HepG2 (cell line): ENCODE results near the gene UFSP2. TPM values are rescaled to one million over a fixed set of nuclear protein-coding genes. Genes with fewer than 3 reads are reported as not detected.
A peak's percentile ranks its signal among the peaks of the same experiment; 100 is the strongest.

ENCODE experiments used
- CERS6 ChIP-seq: sonication (generic); formaldehyde crosslinking; IDR thresholded peaks from 2 replicates; pipeline ENCODE4 v1.5.0; 2020; ENCODE audit warnings: missing genetic modification reagents
- DMAP1 ChIP-seq: IDR thresholded peaks from 2 replicates; pipeline ENCODE4 v1.6.1; 2016
- FOSL1 ChIP-seq: sonication (generic); formaldehyde crosslinking; IDR thresholded peaks from 2 replicates; pipeline ENCODE4 v1.9.0; 2021; ENCODE audit warnings: missing genetic modification reagents, borderline replicate concordance
- HNRNPK ChIP-seq: fragments of 200-400 bp; formaldehyde crosslinking; IDR thresholded peaks from 2 replicates; pipeline ENCODE4 v1.6.1; 2018; ENCODE audit warnings: low read length, low read depth, moderate library complexity, mild to moderate bottlenecking; ENCODE audit not compliant: poor library complexity, severe bottlenecking
- KDM5B ChIP-seq: sonication (generic); formaldehyde crosslinking; IDR thresholded peaks from 2 replicates; pipeline ENCODE4 v1.4.0; 2020; ENCODE audit warnings: missing genetic modification reagents, mild to moderate bottlenecking, borderline replicate concordance
- MEIS2 ChIP-seq: sonication (generic); formaldehyde crosslinking; IDR thresholded peaks from 2 replicates; pipeline ENCODE4 v1.9.0; 2021; ENCODE audit warnings: mild to moderate bottlenecking, missing genetic modification reagents
- SIN3A ChIP-seq: IDR thresholded peaks from 2 replicates; pipeline ENCODE4 v1.6.1; 2011; ENCODE audit warnings: low read depth, mild to moderate bottlenecking, control low read depth, low read length, borderline replicate concordance
- XBP1 ChIP-seq: sonication (generic); formaldehyde crosslinking; IDR thresholded peaks from 2 replicates; pipeline ENCODE4 v1.5.0; 2020; ENCODE audit warnings: missing genetic modification reagents
- ZC3H13 ChIP-seq: sonication (generic); formaldehyde crosslinking; IDR thresholded peaks from 2 replicates; pipeline ENCODE4 v1.8.1; 2023; ENCODE audit warnings: mild to moderate bottlenecking, missing genetic modification reagents, moderate library complexity
- ZNF138 ChIP-seq: sonication (generic); formaldehyde crosslinking; IDR thresholded peaks from 2 replicates; pipeline ENCODE4 v1.5.0; 2020; ENCODE audit warnings: mild to moderate bottlenecking, low read depth, missing genetic modification reagents
- ZNF235 ChIP-seq: sonication (generic); formaldehyde crosslinking; IDR thresholded peaks from 2 replicates; pipeline ENCODE4 v1.8.1; 2023; ENCODE audit warnings: mild to moderate bottlenecking, missing genetic modification reagents, borderline replicate concordance
- ZNF253 ChIP-seq: sonication (generic); formaldehyde crosslinking; IDR thresholded peaks from 2 replicates; pipeline ENCODE4 v1.8.0; 2022; ENCODE audit warnings: mild to moderate bottlenecking, missing genetic modification reagents, borderline replicate concordance
- ZNF260 ChIP-seq: sonication (generic); formaldehyde crosslinking; IDR thresholded peaks from 2 replicates; pipeline ENCODE4 v1.4.0; 2020; ENCODE audit warnings: missing genetic modification reagents, low read depth, mild to moderate bottlenecking, borderline replicate concordance
- ZNF496 ChIP-seq: sonication (generic); formaldehyde crosslinking; IDR thresholded peaks from 2 replicates; pipeline ENCODE4 v1.8.1; 2023; ENCODE audit warnings: mild to moderate bottlenecking, moderate library complexity, missing genetic modification reagents; ENCODE audit not compliant: insufficient replicate concordance
- ZNF501 ChIP-seq: sonication (generic); formaldehyde crosslinking; IDR thresholded peaks from 2 replicates; pipeline ENCODE4 v1.5.1; 2020; ENCODE audit warnings: mild to moderate bottlenecking, moderate library complexity, missing genetic modification reagents
- ZNF513 ChIP-seq: sonication (generic); formaldehyde crosslinking; conservative IDR thresholded peaks from 2 replicates; pipeline ENCODE4 v1.5.0; 2020; ENCODE audit warnings: missing genetic modification reagents
- ZNF652 ChIP-seq: IDR thresholded peaks from 2 replicates; pipeline ENCODE4 v1.6.1; 2016; ENCODE audit warnings: low read depth, borderline replicate concordance
- ZNF761 ChIP-seq: sonication (generic); formaldehyde crosslinking; conservative IDR thresholded peaks from 2 replicates; pipeline ENCODE4 v1.4.0; 2020; ENCODE audit warnings: mild to moderate bottlenecking, missing genetic modification reagents
- ZSCAN12 ChIP-seq: sonication (generic); formaldehyde crosslinking; IDR thresholded peaks from 2 replicates; pipeline ENCODE4 v1.9.0; 2021; ENCODE audit warnings: mild to moderate bottlenecking, missing genetic modification reagents
- ZSCAN21 ChIP-seq: sonication (generic); formaldehyde crosslinking; IDR thresholded peaks from 2 replicates; pipeline ENCODE4 v1.8.0; 2022; ENCODE audit warnings: mild to moderate bottlenecking, missing genetic modification reagents, moderate library complexity, borderline replicate concordance
- ZSCAN29 ChIP-seq: sonication (generic); formaldehyde crosslinking; conservative IDR thresholded peaks from 2 replicates; pipeline ENCODE4 v1.4.0; 2020; ENCODE audit warnings: mild to moderate bottlenecking, missing genetic modification reagents
- polyA plus RNA-seq, 8 experiments: library from polyadenylated mRNA; depleted of rRNA in 3 of 8; stranded (reverse) in 7 of 8; unstranded in 1 of 8; fragments of >200 nt; fragmentation: Illumina TruSeq in 4 of 8; extraction: Trizol in 4 of 8; gene quantifications; 2 replicates each; pipeline versions ENCODE4 v1.2.1 to v1.2.3, GENCODE V29; 2011 to 2016; ENCODE audit warnings: low read depth in 4 of 8, missing spikeins in 1 of 8, mixed read lengths in 1 of 8; ENCODE audit not compliant: insufficient read depth in 1 of 8
- total RNA-seq, 5 experiments: library from RNA; depleted of rRNA; stranded (reverse); fragments of >200 nt; fragmentation: Illumina TruSeq; extraction: Trizol; gene quantifications; 2 replicates each; pipeline ENCODE4 v1.2.3, GENCODE V29; 2016; ENCODE audit warnings: low read depth in 1 of 5
- TF ChIP-seq, protein P1 (sequence below): IDR thresholded peaks from 2 replicates; pipeline ENCODE4 v1.6.1; 2018; ENCODE audit warnings: missing genetic modification reagents, mild to moderate bottlenecking, missing compliant biosample characterization
- TF ChIP-seq, protein P2 (sequence below): IDR thresholded peaks from 2 replicates; pipeline ENCODE4 v1.6.1; 2016; ENCODE audit warnings: missing compliant biosample characterization, missing genetic modification reagents, borderline replicate concordance
- TF ChIP-seq, protein P3 (sequence below): sonication (generic); formaldehyde crosslinking; IDR thresholded peaks from 2 replicates; pipeline ENCODE4 v1.4.0; 2020; ENCODE audit warnings: mild to moderate bottlenecking, missing genetic modification reagents

The UFSP2 gene
- total and polyA plus RNA-seq, 2 of the 13 experiments (the other 11 are each of a cell fraction or from before 2014, with no cell fraction given), result 24.1 to 32.3 TPM

- TF ChIP-seq KDM5B (CRISPR knock-in tag) (peak; percentile 99), ZNF260 (0 out of 2 replicates have a peak, but pooled peaks have one; percentile 74), ZNF652 (CRISPR knock-in tag) (no peak), ZC3H13 (CRISPR knock-in tag) (peak; percentile 93), FOSL1 (CRISPR knock-in tag) (0 out of 2 replicates have a peak, but pooled peaks have one; percentile 42), ZNF253 (CRISPR knock-in tag) (peak; percentile 99), ZSCAN12 (peak; percentile 99), SIN3A (no peak; the same call in 1 of the 2 replicates), ZNF513 (CRISPR knock-in tag) (0 out of 2 replicates have a peak, but pooled peaks have one; percentile 54), ZNF138 (CRISPR knock-in tag) (peak; percentile 80), MEIS2 (peak; percentile 84), ZNF761 (CRISPR knock-in tag) (peak; percentile 94; the same call in 1 of the 2 replicates), ZSCAN29 (CRISPR knock-in tag) (peak; percentile 73; the same call in 1 of the 2 replicates), ZSCAN21 (CRISPR knock-in tag) (peak; percentile 99), DMAP1 (CRISPR knock-in tag) (peak; percentile 92), ZNF496 (CRISPR knock-in tag) (no peak), ZNF235 (peak; percentile 37; the same call in 1 of the 2 replicates), CERS6 (peak; percentile 75), ZNF501 (CRISPR knock-in tag) (peak; percentile 90), HNRNPK (peak; percentile 35), XBP1 (CRISPR knock-in tag) (peak; percentile 83)
- TF ChIP-seq, protein P1, sequence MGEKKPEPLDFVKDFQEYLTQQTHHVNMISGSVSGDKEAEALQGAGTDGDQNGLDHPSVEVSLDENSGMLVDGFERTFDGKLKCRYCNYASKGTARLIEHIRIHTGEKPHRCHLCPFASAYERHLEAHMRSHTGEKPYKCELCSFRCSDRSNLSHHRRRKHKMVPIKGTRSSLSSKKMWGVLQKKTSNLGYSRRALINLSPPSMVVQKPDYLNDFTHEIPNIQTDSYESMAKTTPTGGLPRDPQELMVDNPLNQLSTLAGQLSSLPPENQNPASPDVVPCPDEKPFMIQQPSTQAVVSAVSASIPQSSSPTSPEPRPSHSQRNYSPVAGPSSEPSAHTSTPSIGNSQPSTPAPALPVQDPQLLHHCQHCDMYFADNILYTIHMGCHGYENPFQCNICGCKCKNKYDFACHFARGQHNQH, result peak; percentile 82; the same call in 1 of the 2 replicates
- TF ChIP-seq, protein P2, sequence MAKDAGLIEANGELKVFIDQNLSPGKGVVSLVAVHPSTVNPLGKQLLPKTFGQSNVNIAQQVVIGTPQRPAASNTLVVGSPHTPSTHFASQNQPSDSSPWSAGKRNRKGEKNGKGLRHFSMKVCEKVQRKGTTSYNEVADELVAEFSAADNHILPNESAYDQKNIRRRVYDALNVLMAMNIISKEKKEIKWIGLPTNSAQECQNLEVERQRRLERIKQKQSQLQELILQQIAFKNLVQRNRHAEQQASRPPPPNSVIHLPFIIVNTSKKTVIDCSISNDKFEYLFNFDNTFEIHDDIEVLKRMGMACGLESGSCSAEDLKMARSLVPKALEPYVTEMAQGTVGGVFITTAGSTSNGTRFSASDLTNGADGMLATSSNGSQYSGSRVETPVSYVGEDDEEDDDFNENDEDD (CRISPR knock-in tag), result peak; percentile 98
- TF ChIP-seq, protein P3, sequence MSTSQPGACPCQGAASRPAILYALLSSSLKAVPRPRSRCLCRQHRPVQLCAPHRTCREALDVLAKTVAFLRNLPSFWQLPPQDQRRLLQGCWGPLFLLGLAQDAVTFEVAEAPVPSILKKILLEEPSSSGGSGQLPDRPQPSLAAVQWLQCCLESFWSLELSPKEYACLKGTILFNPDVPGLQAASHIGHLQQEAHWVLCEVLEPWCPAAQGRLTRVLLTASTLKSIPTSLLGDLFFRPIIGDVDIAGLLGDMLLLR (CRISPR knock-in tag), result peak; percentile 94
Observed at GRCh38 chr4:185395956-185396723, 29.6 kb downstream of the UFSP2 start (continued).
